HG03520 (cell line): ENCODE data around the gene SLIT1.

Source experiments
- ATAC-seq: cut with Tn5 transposase; IDR thresholded peaks from one replicate; pipeline ENCODE4 v1.9.1; 2021; ENCODE audit warnings: mild to moderate bottlenecking, moderate library complexity; ENCODE audit not compliant: unreplicated experiment

The SLIT1 gene

DNA sequence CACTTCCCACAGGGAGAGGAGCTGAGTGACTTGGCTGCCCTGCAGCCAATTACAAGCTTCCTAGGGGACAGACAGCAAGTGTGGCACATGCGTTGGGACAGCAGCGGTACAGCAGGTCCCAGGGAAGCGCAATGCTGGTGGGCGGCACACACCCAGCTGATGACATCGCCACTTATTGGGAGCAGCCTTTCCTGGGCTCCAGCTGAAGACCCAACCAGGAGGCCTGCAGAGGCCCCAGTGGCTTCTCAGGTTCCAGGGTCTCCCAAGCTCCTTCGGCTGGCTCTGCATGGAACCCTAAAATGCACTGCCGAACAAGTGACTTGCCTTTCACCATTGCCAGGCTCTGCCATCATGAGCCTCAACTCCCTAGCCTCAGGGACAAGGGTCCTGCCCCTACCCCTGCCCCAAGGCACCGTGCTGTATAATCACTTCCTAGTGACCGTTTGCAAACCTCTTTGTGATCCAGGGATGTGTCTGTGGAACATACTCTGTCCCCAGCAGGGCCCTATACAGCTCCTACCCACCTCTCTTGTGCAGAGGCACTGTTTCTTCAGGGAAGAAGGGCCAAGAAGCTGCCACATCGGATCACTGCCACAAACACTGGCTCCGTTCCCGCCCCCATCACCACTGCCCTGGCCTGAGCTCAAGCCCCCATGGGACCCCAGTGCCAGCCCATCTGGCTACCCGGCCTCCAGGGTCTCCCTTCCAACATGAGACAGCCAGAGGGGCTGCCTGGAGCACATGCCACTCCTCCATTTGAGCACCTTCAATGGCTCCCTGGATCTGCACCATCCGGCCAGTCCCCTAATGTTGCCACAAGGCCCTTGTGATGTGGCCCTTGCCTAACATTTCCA, 19.3 kb upstream of the SLIT1 start:
- ATAC-seq = no peak

DNA sequence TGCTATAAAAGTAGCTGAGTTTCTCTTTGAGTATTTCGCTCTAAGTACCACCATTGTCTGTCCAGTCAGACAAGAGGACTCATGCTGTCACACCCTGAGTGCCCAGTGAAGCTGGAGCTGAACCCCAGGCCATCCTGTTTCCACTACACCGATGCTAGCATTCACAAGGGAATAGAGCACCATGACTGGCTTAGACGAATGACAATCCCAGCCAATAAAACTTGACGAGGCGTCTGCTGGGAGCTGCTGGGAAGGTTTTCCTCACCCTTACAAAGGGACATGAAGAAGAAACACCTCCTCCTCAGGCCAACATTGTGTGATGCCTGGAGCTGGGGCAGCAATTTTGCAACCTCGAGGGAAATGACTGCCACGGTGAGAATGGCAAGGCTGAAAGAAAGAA, 17.5 kb upstream of the SLIT1 start:
- no peak for ATAC-seq

DNA sequence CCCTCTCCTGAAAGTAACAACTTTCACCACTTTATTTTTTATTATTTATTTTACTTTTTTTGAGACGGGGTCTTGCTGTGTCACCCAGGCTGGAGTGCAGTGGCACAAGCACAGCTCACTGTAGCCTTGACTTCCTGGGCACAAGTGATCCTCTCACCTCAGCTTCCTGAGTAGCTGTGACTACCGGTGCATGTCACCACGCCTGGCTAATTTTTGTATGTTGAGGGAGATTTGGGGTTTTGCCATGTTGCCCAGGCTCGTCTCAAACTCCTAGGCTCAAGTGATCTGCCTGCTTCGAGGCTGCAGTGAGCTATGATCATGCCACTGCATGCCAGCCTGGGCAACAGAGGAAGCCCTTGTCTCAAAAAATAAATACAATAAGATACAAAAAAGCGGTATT, 14.9 kb upstream of the SLIT1 start:
- ATAC-seq = no peak

DNA sequence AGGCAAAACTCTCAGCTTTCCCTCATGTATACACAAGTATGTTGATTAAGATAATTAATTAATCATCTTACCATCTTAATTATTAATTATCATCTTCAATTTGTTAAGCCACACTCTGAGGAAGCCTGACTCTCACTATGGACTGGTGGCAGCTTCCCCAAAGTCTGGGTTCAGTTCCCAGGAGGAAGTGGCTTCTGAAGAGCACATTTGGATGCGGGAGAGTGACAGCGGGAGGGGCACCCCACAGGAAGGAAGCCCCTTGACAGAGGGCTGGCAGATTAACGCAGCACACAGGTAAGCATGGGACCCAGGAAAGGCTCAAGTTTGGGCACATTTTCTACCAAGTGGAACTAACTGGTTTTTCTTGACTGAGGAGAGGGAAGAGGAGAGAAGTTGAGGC, 13.4 kb upstream of the SLIT1 start:
- ATAC-seq = no peak

DNA sequence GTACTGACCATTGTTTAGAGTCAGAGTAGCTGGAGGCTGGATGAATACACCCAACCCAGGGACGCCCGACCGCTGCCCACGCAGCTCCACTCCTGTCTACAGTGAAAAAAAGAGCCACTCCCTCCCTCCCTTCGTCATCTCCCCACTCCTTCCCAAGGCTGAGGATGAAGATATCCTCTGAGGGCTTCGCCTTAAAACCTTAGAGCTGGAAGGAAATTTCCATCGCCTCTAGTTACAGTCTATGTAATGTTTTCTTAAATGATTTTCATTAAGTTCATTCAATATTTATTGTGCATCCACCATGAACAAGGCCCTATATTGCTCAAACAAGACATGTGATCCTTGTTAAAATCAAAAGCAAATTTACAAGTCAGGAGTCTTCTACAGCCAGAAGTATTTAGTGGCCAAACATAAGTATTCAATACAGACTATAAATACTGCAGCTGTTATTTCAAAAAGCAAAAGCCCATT, 11.3 kb upstream of the SLIT1 start:
- ATAC-seq = no peak

GRCh38 chr10:97196223-97197029, 10.7 kb upstream of the SLIT1 start:
- peak; percentile 66 for ATAC-seq

- no peak for ATAC-seq
Measured at GRCh38 chr10:97195706-97196222, 10.0 kb upstream of the SLIT1 start.

DNA sequence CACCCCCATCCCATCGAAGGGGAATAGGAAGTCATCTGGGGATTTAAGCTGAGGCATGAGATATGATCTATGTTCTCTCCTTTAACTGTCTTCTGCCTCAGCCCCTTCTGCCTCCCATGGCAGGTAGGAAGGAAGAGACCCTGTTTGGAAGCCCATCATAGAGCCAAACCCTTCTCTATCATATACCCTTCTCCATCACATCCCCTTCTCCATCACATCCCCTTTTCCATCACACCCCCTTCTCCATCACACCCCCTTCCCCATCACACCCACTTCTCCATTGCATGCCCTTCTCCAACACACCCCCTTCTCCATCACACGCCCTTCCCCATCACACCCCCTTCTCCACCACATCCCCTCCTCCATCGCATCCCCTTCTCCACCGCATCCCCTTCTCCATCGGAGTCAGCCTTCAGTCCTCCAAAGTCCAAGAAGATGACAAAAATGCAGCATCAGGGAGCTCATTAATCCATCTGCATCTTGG, 7.2 kb upstream of the SLIT1 start:
- no peak for ATAC-seq

GRCh38 chr10:97190450-97190849, 4.7 kb upstream of the SLIT1 start:
- ATAC-seq = no peak

DNA sequence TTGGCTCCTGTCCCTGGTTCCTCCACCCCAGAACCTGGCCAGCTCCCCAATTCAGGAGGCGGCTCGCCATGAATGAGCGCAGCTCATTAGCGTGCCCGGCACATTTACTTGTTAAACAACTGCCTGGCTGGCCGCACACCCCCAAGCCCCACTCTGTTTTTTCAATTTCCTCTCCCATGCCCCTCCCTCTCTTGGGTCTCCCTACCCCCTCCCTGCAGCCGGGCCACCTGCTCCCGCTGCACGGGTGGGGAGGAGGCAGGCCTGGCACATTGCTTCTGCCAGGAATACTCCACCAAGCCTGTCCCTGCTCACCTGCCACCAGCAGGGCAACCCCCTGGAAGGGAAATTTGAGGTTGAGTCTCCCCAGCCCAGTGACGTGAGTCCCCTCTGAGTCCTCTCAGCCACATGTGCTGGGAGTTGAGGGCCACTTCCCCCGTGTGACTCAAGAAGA, 2.5 kb upstream of the SLIT1 start:
- no peak for ATAC-seq

GRCh38 chr10:97186911-97187310, 1.2 kb upstream of the SLIT1 start:
- ATAC-seq = no peak

DNA sequence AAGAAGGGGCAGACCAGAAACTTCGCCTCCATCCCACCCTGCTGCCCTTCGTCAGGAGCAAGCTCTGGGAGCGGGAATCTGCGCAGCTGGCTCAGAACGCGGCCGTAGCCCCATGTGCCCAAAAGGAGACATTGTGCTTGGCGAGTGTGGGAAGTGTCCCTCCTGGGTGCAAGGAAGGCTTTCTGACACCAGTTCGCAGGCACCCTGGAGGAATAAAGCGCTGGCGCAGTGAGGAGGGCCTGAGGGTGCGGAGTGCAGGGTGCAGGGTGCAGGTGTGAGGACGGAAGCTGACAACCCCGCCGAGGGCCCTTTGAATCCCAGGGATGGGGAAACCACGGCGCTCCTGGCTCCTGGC, 811 bp downstream of the SLIT1 start:
- ATAC-seq = no peak

DNA sequence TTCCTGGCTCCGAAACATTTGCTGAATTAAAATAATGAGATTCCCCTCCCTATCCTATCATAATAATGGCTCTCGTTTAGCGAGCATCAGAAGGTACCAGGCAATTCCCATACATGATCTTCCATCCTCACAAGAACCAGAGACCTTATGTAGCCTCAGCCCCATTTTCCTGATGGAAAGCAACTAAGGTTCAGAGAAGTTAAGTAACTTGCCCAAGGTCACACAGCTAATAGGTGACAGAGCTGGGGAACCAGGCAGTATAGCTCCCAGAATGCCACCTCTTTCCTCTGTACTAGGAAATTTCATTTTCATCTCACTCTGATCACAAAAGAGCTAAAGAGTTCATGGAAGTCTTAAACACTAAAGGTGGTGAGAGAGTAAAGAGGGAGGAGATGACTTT, 2.4 kb downstream of the SLIT1 start:
- ATAC-seq = no peak

GRCh38 chr10:97182288-97182990, 3.3 kb downstream of the SLIT1 start:
- ATAC-seq = no peak

- no peak for ATAC-seq
Measured at GRCh38 chr10:97180986-97181385, 4.8 kb downstream of the SLIT1 start.

DNA sequence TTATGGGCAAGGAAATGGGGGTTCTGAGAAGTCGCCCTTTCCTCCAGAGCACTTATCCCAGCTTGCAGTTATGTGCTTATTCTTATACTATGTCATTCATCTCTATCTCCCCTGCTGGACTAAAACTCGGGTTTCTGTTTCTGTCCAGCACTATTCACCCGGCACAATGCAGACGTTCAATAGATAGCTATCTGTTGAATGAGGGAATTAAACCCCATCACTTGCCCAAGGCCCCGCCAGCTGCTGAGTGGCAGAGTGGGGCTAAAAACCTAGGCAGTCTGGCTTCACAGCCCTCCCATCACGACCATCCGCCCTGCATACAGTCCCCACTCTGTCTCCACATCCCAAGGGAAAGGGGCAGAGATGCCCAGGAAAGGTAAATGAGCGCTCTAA, 5.4 kb downstream of the SLIT1 start:
- no peak for ATAC-seq

DNA sequence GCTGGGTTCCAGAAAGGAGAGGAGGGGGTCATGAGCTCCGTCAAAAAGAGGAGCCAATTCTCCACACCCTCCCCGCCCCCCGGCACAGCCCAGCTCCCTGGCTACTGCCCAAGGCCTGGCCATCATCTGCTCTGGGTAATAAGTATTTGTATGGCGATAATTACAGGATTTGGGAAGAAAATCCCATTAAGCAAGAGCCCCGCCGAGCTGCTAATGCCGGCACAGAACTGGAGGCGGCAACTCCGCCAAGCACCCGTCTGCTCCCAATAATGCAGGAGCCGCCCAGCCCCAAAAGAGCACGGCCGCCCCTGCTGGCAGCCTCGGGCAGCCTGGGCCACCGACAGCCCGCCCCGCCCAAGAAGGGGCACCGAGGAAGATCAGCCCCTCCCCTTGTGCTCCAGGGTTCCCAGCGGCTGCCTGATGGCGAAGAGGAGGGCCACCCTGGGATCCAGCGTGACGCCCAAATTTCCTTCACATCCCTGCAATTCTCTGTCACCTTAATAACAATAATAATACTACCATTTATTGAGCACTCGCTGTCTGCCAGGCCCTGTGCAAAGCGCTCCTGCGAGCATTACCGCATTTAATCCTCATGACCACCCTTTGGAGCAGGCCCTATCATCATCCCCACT, 5.9 kb downstream of the SLIT1 start:
- ATAC-seq = no peak

DNA sequence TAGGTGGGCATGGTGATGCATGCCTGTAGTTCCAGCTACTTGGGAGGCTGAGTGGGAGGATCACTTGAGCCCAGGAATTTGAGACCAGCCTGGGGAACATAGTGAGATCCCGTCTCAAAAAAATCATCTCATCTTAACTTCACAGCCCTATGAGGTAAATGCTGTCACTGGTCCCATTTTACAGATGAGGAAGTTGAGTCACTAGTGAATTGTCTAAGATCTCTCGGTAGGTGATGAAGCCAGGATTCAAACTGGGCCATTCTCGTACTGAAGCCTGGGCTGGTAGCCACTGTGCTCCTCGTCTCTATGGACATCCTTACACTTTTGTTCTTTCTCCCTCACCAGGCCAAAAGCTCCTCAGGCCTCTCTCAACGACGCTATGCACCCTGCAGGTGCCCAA, 6.4 kb downstream of the SLIT1 start:
- no peak for ATAC-seq

DNA sequence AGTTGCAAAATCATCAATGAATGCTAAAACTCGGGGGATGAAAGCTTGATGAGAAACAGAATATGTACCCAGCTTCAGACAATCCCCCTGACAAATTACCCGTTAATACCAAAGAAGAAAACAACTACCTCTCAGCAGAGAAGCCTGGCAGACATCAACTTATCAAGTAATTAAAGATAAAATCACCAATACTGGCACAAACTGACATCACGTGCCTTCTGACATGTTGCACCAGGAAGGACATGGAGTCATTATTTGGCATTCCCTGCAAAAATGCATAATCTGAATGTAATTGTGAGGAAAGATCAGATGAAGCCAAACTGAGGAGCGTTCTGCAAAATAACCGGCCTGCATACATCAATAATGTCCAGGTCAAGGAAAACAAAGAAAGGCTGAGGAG, 7.7 kb downstream of the SLIT1 start:
- no peak for ATAC-seq

GRCh38 chr10:97176226-97176625, 9.5 kb downstream of the SLIT1 start:
- no peak for ATAC-seq

DNA sequence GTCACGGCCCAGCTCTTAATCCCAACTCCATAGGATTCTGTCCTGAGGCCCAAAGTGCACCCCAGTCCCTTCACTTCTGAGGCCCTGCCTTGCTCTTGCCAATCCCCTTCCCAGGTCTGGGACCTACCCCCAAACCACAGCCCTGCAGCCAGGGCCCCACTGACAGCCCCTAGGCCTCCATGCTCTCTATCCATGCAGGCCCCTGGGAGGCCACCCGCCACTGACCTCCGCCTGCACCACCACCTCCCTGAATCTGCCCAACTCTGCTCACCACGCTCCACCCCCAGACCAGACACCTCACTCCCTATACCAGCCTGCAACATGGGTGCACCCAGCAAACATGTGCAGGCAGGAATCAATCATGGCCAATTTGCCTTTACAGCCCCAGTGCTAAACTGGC, 10.2 kb downstream of the SLIT1 start:
- no peak for ATAC-seq
